GM23338 (cell line): Measurements from ENCODE around the gene RABGAP1L.

Experiments used
- CREB1 ChIP-seq: fragments of 250-450 bp; sonication (Bioruptor Pico); IDR thresholded peaks from 2 replicates; pipeline ENCODE4 v1.5.0; 2020; ENCODE audit warnings: low read depth, mild to moderate bottlenecking, moderate library complexity
- CTCF ChIP-seq, 2 experiments: fragments of 200-600 bp in 1 of 2; sonication (generic) in 1 of 2; conservative IDR thresholded peaks; 2 replicates each; pipeline versions ENCODE4 v1.5.1 to v1.6.1; 2016 to 2017; ENCODE audit warnings: antibody characterized with exemption in 2 of 2, low read depth in 2 of 2, mild to moderate bottlenecking in 2 of 2, moderate library complexity in 1 of 2
- ETS1 ChIP-seq: IDR thresholded peaks from 2 replicates; pipeline ENCODE4 v1.6.1; 2016; ENCODE audit warnings: antibody characterized with exemption
- EZH2 ChIP-seq: fragments of 200-600 bp; sonication (generic); IDR thresholded peaks from one replicate; pipeline ENCODE4 v1.8.0; 2017; ENCODE audit warnings: antibody characterized with exemption, mild to moderate bottlenecking, low read depth; ENCODE audit not compliant: unreplicated experiment
- EZH2phosphoT487 ChIP-seq: fragments of 200-600 bp; sonication (generic); IDR thresholded peaks from one replicate; pipeline ENCODE4 v1.8.1; 2018; ENCODE audit warnings: antibody characterized with exemption; ENCODE audit not compliant: unreplicated experiment
- JUNB ChIP-seq: IDR thresholded peaks from one replicate; pipeline ENCODE4 v1.6.1; 2016; ENCODE audit warnings: antibody characterized with exemption; ENCODE audit not compliant: unreplicated experiment
- NANOG ChIP-seq: IDR thresholded peaks from 2 replicates; pipeline ENCODE4 v1.6.1; 2016; ENCODE audit warnings: antibody characterized with exemption, borderline replicate concordance
- POLR2AphosphoS5 ChIP-seq: IDR thresholded peaks from 2 replicates; pipeline ENCODE4 v1.6.1; 2016; ENCODE audit warnings: antibody characterized with exemption, low read depth
- REST ChIP-seq: IDR thresholded peaks from one replicate; pipeline ENCODE4 v1.6.1; 2018; ENCODE audit warnings: antibody characterized with exemption; ENCODE audit not compliant: unreplicated experiment
- STAT1 ChIP-seq: IDR thresholded peaks from one replicate; pipeline ENCODE4 v1.6.1; 2016; ENCODE audit warnings: antibody characterized with exemption; ENCODE audit not compliant: unreplicated experiment
- ZNF114 ChIP-seq: fragments of 250-450 bp; sonication (Bioruptor Pico); IDR thresholded peaks from 2 replicates; pipeline ENCODE4 v1.5.0; 2020; ENCODE audit warnings: mild to moderate bottlenecking, moderate library complexity
- ZNF331 ChIP-seq: fragments of 250-450 bp; sonication (Bioruptor Pico); IDR thresholded peaks from 2 replicates; pipeline ENCODE4 v1.5.0; 2020; ENCODE audit warnings: low read depth, mild to moderate bottlenecking, moderate library complexity
- ZNF462 ChIP-seq: fragments of 250-450 bp; sonication (Bioruptor Pico); IDR thresholded peaks from 2 replicates; pipeline ENCODE4 v1.5.0; 2020; ENCODE audit warnings: mild to moderate bottlenecking, moderate library complexity

- no peak for TF ChIP-seq CTCF (conservative IDR thresholded peaks at IDR 0.05; ENCODE audit: low read depth in 2 of 2)
- no peak for TF ChIP-seq STAT1
- no peak for TF ChIP-seq EZH2
- TF ChIP-seq CREB1 (CRISPR knock-in tag), result no peak
- no peak for TF ChIP-seq REST
- no peak for TF ChIP-seq EZH2phosphoT487
- no peak for TF ChIP-seq POLR2AphosphoS5
- no peak for TF ChIP-seq JUNB
- TF ChIP-seq ZNF114 (CRISPR knock-in tag), result no peak
- TF ChIP-seq ETS1, result no peak
- TF ChIP-seq NANOG, result no peak
- no peak for TF ChIP-seq ZNF331 (CRISPR knock-in tag)
- TF ChIP-seq ZNF462 (CRISPR knock-in tag), result no peak
Measured at GRCh38 chr1:174744886-174745285, 585.6 kb downstream of the RABGAP1L start.
